Epidermal melanocyte (primary cell): ENCODE data around the gene SLC2A1.

Experiments used
- DNase-seq: peaks from one replicate; pipeline ENCODE4 v3.0.0; 2011; ENCODE audit warnings: low spot score; ENCODE audit not compliant: insufficient read length

SLC2A1 gene

GRCh38 chr1:42960566-42961311 is 2.1 kb upstream of the SLC2A1 start:
- no peak for DNase-seq

- no peak for DNase-seq
Observed at GRCh38 chr1:42960122-42960390, 1.4 kb upstream of the SLC2A1 start.

GRCh38 chr1:42957880-42958487 is 684 bp downstream of the SLC2A1 start:
- peak; percentile 51 for DNase-seq

GRCh38 chr1:42957229-42957879 is 1.3 kb downstream of the SLC2A1 start:
- no peak for DNase-seq

GRCh38 chr1:42956739-42957138 is 1.9 kb downstream of the SLC2A1 start:
- no peak for DNase-seq

- DNase-seq = no peak
Observed at GRCh38 chr1:42955311-42956063, 3.2 kb downstream of the SLC2A1 start.

- DNase-seq = peak; percentile 71
Observed at GRCh38 chr1:42953182-42954180, 5.2 kb downstream of the SLC2A1 start.

GRCh38 chr1:42952303-42953001 is 6.2 kb downstream of the SLC2A1 start:
- DNase-seq = no peak

- DNase-seq = no peak
Observed at GRCh38 chr1:42951588-42951987, 7.1 kb downstream of the SLC2A1 start.

GRCh38 chr1:42950116-42950481 is 8.6 kb downstream of the SLC2A1 start:
- no peak for DNase-seq

- no peak for DNase-seq
Observed at GRCh38 chr1:42949312-42950115, 9.2 kb downstream of the SLC2A1 start.

- DNase-seq = no peak
Observed at GRCh38 chr1:42947965-42948732, 10.5 kb downstream of the SLC2A1 start.

- DNase-seq = no peak
Observed at GRCh38 chr1:42947117-42947516, 11.6 kb downstream of the SLC2A1 start.

- DNase-seq = no peak
Observed at GRCh38 chr1:42946120-42946898, 12.4 kb downstream of the SLC2A1 start.

GRCh38 chr1:42945164-42945563 is 13.5 kb downstream of the SLC2A1 start:
- no peak for DNase-seq

- no peak for DNase-seq
Observed at GRCh38 chr1:42944246-42944928, 14.3 kb downstream of the SLC2A1 start.

- DNase-seq = no peak
Observed at GRCh38 chr1:42943728-42944127, 14.9 kb downstream of the SLC2A1 start.
